HepG2 (cell line): ENCODE data around the gene SYVN1.

Experiments used
- CC2D1A ChIP-seq: sonication (generic); formaldehyde crosslinking; IDR thresholded peaks from 2 replicates; pipeline ENCODE4 v1.8.1; 2023; ENCODE audit warnings: mild to moderate bottlenecking, missing genetic modification reagents
- EZH2 ChIP-seq: conservative IDR thresholded peaks from 2 replicates; pipeline ENCODE4 v1.6.1; 2012; ENCODE audit warnings: mild to moderate bottlenecking, low read depth, low read length, moderate library complexity
- GTF2F1 ChIP-seq: fragments of 150-350 bp; IDR thresholded peaks from 2 replicates; pipeline ENCODE4 v1.6.1; 2014; ENCODE audit warnings: low read length
- NR1H2 ChIP-seq: sonication (generic); formaldehyde crosslinking; IDR thresholded peaks from 2 replicates; pipeline ENCODE4 v1.8.1; 2022; ENCODE audit warnings: low read depth, missing genetic modification reagents, borderline replicate concordance
- NR3C1 ChIP-seq: sonication (generic); formaldehyde crosslinking; IDR thresholded peaks from 2 replicates; pipeline ENCODE4 v1.4.0; 2020; ENCODE audit warnings: missing genetic modification reagents
- POLR2AphosphoS5 ChIP-seq: IDR thresholded peaks from 2 replicates; pipeline ENCODE4 v1.6.1; 2012; ENCODE audit warnings: low read depth, low read length
- REXO4 ChIP-seq: sonication (generic); formaldehyde crosslinking; IDR thresholded peaks from 2 replicates; pipeline ENCODE4 v1.8.0; 2022; ENCODE audit warnings: missing genetic modification reagents, mild to moderate bottlenecking, borderline replicate concordance
- SMC3 ChIP-seq: IDR thresholded peaks from 2 replicates; pipeline ENCODE4 v1.6.1; 2011; ENCODE audit warnings: low read length, improper control_type of control experiment
- ZNF350 ChIP-seq: sonication (generic); formaldehyde crosslinking; IDR thresholded peaks from 2 replicates; pipeline ENCODE4 v1.4.0; 2020; ENCODE audit warnings: mild to moderate bottlenecking, low read depth, missing genetic modification reagents, borderline replicate concordance
- TF ChIP-seq, protein P1 (sequence below), 2 experiments: IDR thresholded peaks; 2 replicates each; pipeline ENCODE4 v1.6.1; 2011 to 2012; ENCODE audit warnings: low read length in 2 of 2, borderline replicate concordance in 1 of 2, low read depth in 1 of 2, mild to moderate bottlenecking in 1 of 2, moderate library complexity in 1 of 2

DNA sequence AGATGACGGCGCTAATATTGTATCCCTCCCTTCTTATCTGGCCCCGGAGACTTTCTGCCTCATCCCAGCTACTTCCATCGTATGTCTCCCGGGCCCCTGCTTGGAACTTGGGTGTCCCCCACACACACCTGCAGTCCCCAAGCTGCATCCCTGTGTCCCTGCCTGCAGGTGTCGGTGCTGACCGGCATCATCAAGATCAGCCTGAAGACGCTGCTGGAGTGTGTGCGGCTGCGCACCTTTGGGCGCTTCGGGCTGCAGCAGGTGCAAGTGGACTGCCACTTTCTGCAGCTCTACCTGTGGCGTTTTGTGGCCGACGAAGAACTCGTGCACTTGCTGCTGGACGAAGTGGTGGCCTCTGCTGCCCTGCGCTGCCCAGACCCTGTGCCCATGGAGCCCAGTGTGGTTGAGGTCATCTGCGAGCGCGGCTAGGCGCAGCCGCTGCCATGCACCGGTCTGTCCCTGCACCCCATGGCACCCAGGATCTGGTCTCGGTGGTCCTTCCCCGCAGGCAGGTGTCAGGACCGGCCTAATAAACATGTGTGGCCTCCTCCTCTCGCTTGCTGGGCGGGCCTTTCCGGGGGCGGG, 23.1 kb downstream of the SYVN1 start:
- TF ChIP-seq GTF2F1 = no peak
- TF ChIP-seq SMC3 = no peak
- TF ChIP-seq EZH2 = no peak
- TF ChIP-seq NR1H2 (CRISPR knock-in tag) = no peak
- TF ChIP-seq CC2D1A = no peak
- TF ChIP-seq POLR2AphosphoS5 = no peak
- no peak; the same call in 1 of the 2 replicates for TF ChIP-seq ZNF350
- TF ChIP-seq REXO4 = no peak
- TF ChIP-seq, protein P1, sequence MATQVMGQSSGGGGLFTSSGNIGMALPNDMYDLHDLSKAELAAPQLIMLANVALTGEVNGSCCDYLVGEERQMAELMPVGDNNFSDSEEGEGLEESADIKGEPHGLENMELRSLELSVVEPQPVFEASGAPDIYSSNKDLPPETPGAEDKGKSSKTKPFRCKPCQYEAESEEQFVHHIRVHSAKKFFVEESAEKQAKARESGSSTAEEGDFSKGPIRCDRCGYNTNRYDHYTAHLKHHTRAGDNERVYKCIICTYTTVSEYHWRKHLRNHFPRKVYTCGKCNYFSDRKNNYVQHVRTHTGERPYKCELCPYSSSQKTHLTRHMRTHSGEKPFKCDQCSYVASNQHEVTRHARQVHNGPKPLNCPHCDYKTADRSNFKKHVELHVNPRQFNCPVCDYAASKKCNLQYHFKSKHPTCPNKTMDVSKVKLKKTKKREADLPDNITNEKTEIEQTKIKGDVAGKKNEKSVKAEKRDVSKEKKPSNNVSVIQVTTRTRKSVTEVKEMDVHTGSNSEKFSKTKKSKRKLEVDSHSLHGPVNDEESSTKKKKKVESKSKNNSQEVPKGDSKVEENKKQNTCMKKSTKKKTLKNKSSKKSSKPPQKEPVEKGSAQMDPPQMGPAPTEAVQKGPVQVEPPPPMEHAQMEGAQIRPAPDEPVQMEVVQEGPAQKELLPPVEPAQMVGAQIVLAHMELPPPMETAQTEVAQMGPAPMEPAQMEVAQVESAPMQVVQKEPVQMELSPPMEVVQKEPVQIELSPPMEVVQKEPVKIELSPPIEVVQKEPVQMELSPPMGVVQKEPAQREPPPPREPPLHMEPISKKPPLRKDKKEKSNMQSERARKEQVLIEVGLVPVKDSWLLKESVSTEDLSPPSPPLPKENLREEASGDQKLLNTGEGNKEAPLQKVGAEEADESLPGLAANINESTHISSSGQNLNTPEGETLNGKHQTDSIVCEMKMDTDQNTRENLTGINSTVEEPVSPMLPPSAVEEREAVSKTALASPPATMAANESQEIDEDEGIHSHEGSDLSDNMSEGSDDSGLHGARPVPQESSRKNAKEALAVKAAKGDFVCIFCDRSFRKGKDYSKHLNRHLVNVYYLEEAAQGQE (IDR thresholded peaks at IDR 0.05; ENCODE audit: borderline replicate concordance in 1 of 2, low read depth in 1 of 2, low read length in 2 of 2) = no peak
- no peak for TF ChIP-seq NR3C1 (CRISPR knock-in tag)
